H1 (cell line): ENCODE results near the gene SMCO1. TPM values are rescaled to one million over a fixed set of nuclear protein-coding genes. Genes with fewer than 3 reads are reported as not detected.

Experiments used
- CTCF ChIA-PET: fragments of 300-600 bp; sonication (Branson Sonifier 250); formaldehyde crosslinking; loops from one replicate; lab custom pipeline; 2021; ENCODE audit not compliant: partially characterized antibody; lab: Charles Lee
- POLR2A ChIA-PET: fragments of 300-600 bp; sonication (Branson Sonifier 250); formaldehyde crosslinking; loops from one replicate; lab custom pipeline; 2021; ENCODE audit warnings: inconsistent platforms; ENCODE audit not compliant: partially characterized antibody; lab: Charles Lee
- DNase-seq, 2 experiments: peaks; one replicate each; pipeline versions ENCODE4 v3.0.0 to v3.0.0-alpha.2; 2010 to 2022; ENCODE audit warnings: low spot score in 2 of 2, low read depth in 1 of 2, mixed read lengths in 1 of 2
- FAIRE-seq: peaks from 2 replicates; lab custom pipeline; 2011; peaks lifted over from hg19 to GRCh38; lab: Jason Lieb, UNC
- H2AFZ ChIP-seq: 2 replicates; pipeline ENCODE4 v1.8.1; 2012; ENCODE audit warnings: low read length, inconsistent platforms
- H2AK5ac ChIP-seq: 2 replicates; pipeline ENCODE4 v1.6.1; 2013; ENCODE audit warnings: low read depth, low read length
- H2BK120ac ChIP-seq: replicated peaks from 2 replicates; pipeline ENCODE3; 2013; ENCODE audit warnings: low read depth, low read length, inconsistent platforms
- H2BK12ac ChIP-seq: 2 replicates; pipeline ENCODE4 v1.6.1; 2013; ENCODE audit warnings: low read depth, low read length
- H2BK15ac ChIP-seq: 2 replicates; pipeline ENCODE4 v1.6.1; 2013; ENCODE audit warnings: low read length
- H2BK20ac ChIP-seq: 2 replicates; pipeline ENCODE4 v1.6.1; 2013; ENCODE audit warnings: low read length
- H2BK5ac ChIP-seq: 2 replicates; pipeline ENCODE4 v1.6.1; 2013; ENCODE audit warnings: low read depth, low read length
- H3K14ac ChIP-seq: 2 replicates; pipeline ENCODE4 v1.6.1; 2013; ENCODE audit warnings: inconsistent platforms; ENCODE audit not compliant: insufficient read length
- H3K18ac ChIP-seq: 2 replicates; pipeline ENCODE4 v1.6.1; 2013; ENCODE audit warnings: low read length; ENCODE audit errors: extremely low read depth
- H3K23ac ChIP-seq: 2 replicates; pipeline ENCODE4 v1.6.1; 2013; ENCODE audit warnings: inconsistent platforms; ENCODE audit not compliant: insufficient read length
- H3K23me2 ChIP-seq: 2 replicates; pipeline ENCODE4 v1.6.1; 2013; ENCODE audit warnings: low read depth, low read length
- H3K27ac ChIP-seq: 2 replicates; pipeline ENCODE4 v1.6.1; 2011; ENCODE audit warnings: low read depth, low read length, inconsistent platforms
- H3K27me3 ChIP-seq, 4 experiments: replicated peaks in 1 of 4; 1 replicate in 1 of 4; 2 replicates in 3 of 4; pipeline versions ENCODE4 v1.6.1 to v1.8.1; 2011 to 2013; ENCODE audit warnings: low read length in 3 of 4, mild to moderate bottlenecking in 3 of 4, inconsistent platforms in 2 of 4, mixed read lengths in 2 of 4, moderate library complexity in 1 of 4; ENCODE audit not compliant: control insufficient read depth in 3 of 4, insufficient read depth in 3 of 4; ENCODE audit errors: extremely low read depth in 1 of 4
- H3K36me3 ChIP-seq, 4 experiments: 2 replicates each; pipeline versions ENCODE4 v1.6.1 to v1.8.1; 2011 to 2013; ENCODE audit warnings: mild to moderate bottlenecking in 4 of 4, low read length in 3 of 4, moderate library complexity in 2 of 4, control low read depth in 1 of 4, inconsistent platforms in 1 of 4; ENCODE audit not compliant: insufficient read depth in 4 of 4, control insufficient read depth in 2 of 4
- H3K4ac ChIP-seq: replicated peaks from 2 replicates; pipeline ENCODE3; 2013; ENCODE audit warnings: low read length, low read depth, mixed read lengths, inconsistent platforms; ENCODE audit not compliant: insufficient read length
- H3K4me1 ChIP-seq, 4 experiments: replicated peaks in 1 of 4; 1 replicate in 1 of 4; 2 replicates in 3 of 4; pipeline versions ENCODE4 v1.6.1 to v1.8.1; 2011 to 2013; ENCODE audit warnings: low read length in 3 of 4, inconsistent platforms in 2 of 4, mixed read lengths in 1 of 4; ENCODE audit not compliant: insufficient read depth in 4 of 4, control insufficient read depth in 3 of 4
- H3K4me2 ChIP-seq, 2 experiments: 2 replicates each; pipeline versions ENCODE4 v1.6.1 to v1.8.1; 2011 to 2013; ENCODE audit warnings: low read depth in 2 of 2, low read length in 2 of 2, control low read depth in 1 of 2, inconsistent platforms in 1 of 2, mild to moderate bottlenecking in 1 of 2; ENCODE audit not compliant: insufficient read depth in 1 of 2
- H3K4me3 ChIP-seq, 4 experiments: fragments of 200-600, 300-600 bp in 1 of 4; sonication (generic), shearing (Covaris generic), sonication (Bioruptor Twin) in 1 of 4; 2 replicates each; pipeline versions ENCODE4 v1.5.1 to v1.8.1; 2011 to 2016; ENCODE audit warnings: low read length in 4 of 4, low read depth in 3 of 4, control low read depth in 2 of 4, inconsistent platforms in 2 of 4, mild to moderate bottlenecking in 2 of 4, mixed read lengths in 1 of 4, moderate library complexity in 1 of 4; ENCODE audit not compliant: insufficient read depth in 2 of 4; ENCODE audit errors: extremely low read depth in 1 of 4
- H3K56ac ChIP-seq: replicated peaks from 2 replicates; pipeline ENCODE3; 2013; ENCODE audit warnings: low read depth, mild to moderate bottlenecking, mixed read lengths, low read length, inconsistent platforms; ENCODE audit not compliant: insufficient read length
- H3K79me1 ChIP-seq: 2 replicates; pipeline ENCODE4 v1.6.1; 2013; ENCODE audit warnings: low read depth, low read length, control low read depth
- H3K79me2 ChIP-seq, 2 experiments: 2 replicates each; pipeline versions ENCODE4 v1.6.1 to v1.8.1; 2012 to 2013; ENCODE audit warnings: low read length in 2 of 2, mild to moderate bottlenecking in 2 of 2, inconsistent platforms in 1 of 2; ENCODE audit not compliant: insufficient read depth in 2 of 2, control insufficient read depth in 1 of 2
- H3K9ac ChIP-seq, 4 experiments: replicated peaks in 1 of 4; 1 replicate in 1 of 4; 2 replicates in 3 of 4; pipeline versions ENCODE4 v1.6.1 to v1.8.1; 2011 to 2013; ENCODE audit warnings: low read depth in 3 of 4, low read length in 3 of 4, control low read depth in 2 of 4, mild to moderate bottlenecking in 2 of 4, moderate library complexity in 2 of 4, inconsistent platforms in 1 of 4; ENCODE audit errors: extremely low read depth in 1 of 4
- H3K9me3 ChIP-seq, 2 experiments: 2 replicates each; pipeline versions ENCODE4 v1.6.1 to v1.8.1; 2012 to 2013; ENCODE audit warnings: mild to moderate bottlenecking in 2 of 2, moderate library complexity in 2 of 2, control low read depth in 1 of 2, inconsistent platforms in 1 of 2, low read depth in 1 of 2, low read length in 1 of 2, mixed read lengths in 1 of 2; ENCODE audit not compliant: insufficient read depth in 2 of 2
- H4K20me1 ChIP-seq, 2 experiments: replicated peaks in 1 of 2; 2 replicates each; pipeline versions ENCODE3 to v1.8.1; 2011 to 2013; ENCODE audit warnings: inconsistent platforms in 2 of 2, low read length in 2 of 2, mild to moderate bottlenecking in 1 of 2; ENCODE audit not compliant: insufficient read depth in 2 of 2, control insufficient read depth in 1 of 2
- H4K5ac ChIP-seq: 2 replicates; pipeline ENCODE4 v1.6.1; 2013; ENCODE audit warnings: low read length, low read depth, mixed read lengths, inconsistent platforms; ENCODE audit not compliant: insufficient read length
- H4K8ac ChIP-seq: 2 replicates; pipeline ENCODE4 v1.8.0; 2013; ENCODE audit warnings: mild to moderate bottlenecking, moderate library complexity, low read length, inconsistent platforms; ENCODE audit not compliant: insufficient read depth; ENCODE audit errors: extremely low read depth
- H4K91ac ChIP-seq: replicated peaks from 2 replicates; pipeline ENCODE3; 2013; ENCODE audit warnings: low read length, mixed read lengths, inconsistent platforms; ENCODE audit not compliant: insufficient read length
- BACH1 ChIP-seq: IDR thresholded peaks from 2 replicates; pipeline ENCODE4 v1.6.1; 2012; ENCODE audit warnings: low read length, improper control_type of control experiment
- CBX8 ChIP-seq: fragments of 300-800, 300-1000 bp; sonication (generic); IDR thresholded peaks from 2 replicates; pipeline ENCODE4 v1.7.1; 2016; ENCODE audit warnings: low read depth, low read length, borderline replicate concordance
- CEBPB ChIP-seq: IDR thresholded peaks from 2 replicates; pipeline ENCODE4 v1.6.1; 2012; ENCODE audit warnings: low read depth, low read length
- CHD2 ChIP-seq: IDR thresholded peaks from 2 replicates; pipeline ENCODE4 v1.6.1; 2012; ENCODE audit warnings: low read length, improper control_type of control experiment
- EZH2 ChIP-seq: fragments of 200-600 bp; sonication (generic); IDR thresholded peaks from 2 replicates; pipeline ENCODE4 v1.7.1; 2012; ENCODE audit warnings: low read depth, mild to moderate bottlenecking, moderate library complexity, low read length, inconsistent platforms; ENCODE audit not compliant: severe bottlenecking
- HDAC2 ChIP-seq, 2 experiments: fragments of 300-600 bp in 1 of 2; sonication (generic) in 1 of 2; IDR thresholded peaks; 2 replicates each; pipeline ENCODE4 v1.6.1; 2011 to 2012; ENCODE audit warnings: low read depth in 2 of 2, low read length in 2 of 2, mild to moderate bottlenecking in 2 of 2, moderate library complexity in 2 of 2, borderline replicate concordance in 1 of 2, inconsistent platforms in 1 of 2
- KDM5A ChIP-seq: fragments of 200-600 bp; IDR thresholded peaks from 2 replicates; pipeline ENCODE4 v1.7.1; 2012; ENCODE audit warnings: mild to moderate bottlenecking, low read length, inconsistent platforms, mixed read lengths
- POLR2A ChIP-seq, 2 experiments: IDR thresholded peaks; 1 replicate in 1 of 2; 2 replicates in 1 of 2; pipeline ENCODE4 v1.6.1; 2011; ENCODE audit warnings: low read depth in 2 of 2, low read length in 2 of 2, mild to moderate bottlenecking in 2 of 2; ENCODE audit errors: control extremely low read depth in 1 of 2
- SUZ12 ChIP-seq: fragments of 200-600 bp; sonication (generic); IDR thresholded peaks from 2 replicates; pipeline ENCODE4 v1.6.1; 2012; ENCODE audit warnings: mild to moderate bottlenecking, inconsistent platforms, low read length, moderate library complexity, mixed read lengths
- TAF7 ChIP-seq: optimal IDR thresholded peaks from 2 replicates; pipeline ENCODE3; 2011; ENCODE audit warnings: low read depth, mild to moderate bottlenecking, inconsistent platforms, low read length, moderate library complexity, borderline replicate concordance
- TBP ChIP-seq: IDR thresholded peaks from 2 replicates; pipeline ENCODE4 v1.6.1; 2011; ENCODE audit warnings: low read depth, low read length, improper control_type of control experiment
- WGBS, 2 experiments: shearing (Covaris generic) in 1 of 2; methylation state at CpG; one replicate each; pipeline versions ENCODE4 v1.1.6 to v1.1.7; 2013 to 2015; ENCODE audit warnings: low lambda C conversion rate in 2 of 2, mixed read lengths in 2 of 2, inconsistent platforms in 1 of 2, low coverage in 1 of 2, missing lambda C conversion rate in 1 of 2; ENCODE audit not compliant: insufficient replicate concordance in 2 of 2, insufficient coverage in 1 of 2, insufficient read length in 1 of 2; ENCODE audit errors: extremely low coverage in 1 of 2, missing lambda C conversion rate in 1 of 2; 5-methylcytosine and 5-hydroxymethylcytosine counted together
- polyA plus RNA-seq, 7 experiments: library from polyadenylated mRNA; depleted of rRNA in 3 of 7; stranded (reverse) in 5 of 7; unstranded in 2 of 7; fragments of >200 nt in 5 of 7; fragments of 200-250 nt in 2 of 7; gene quantifications; 1 replicate in 5 of 7; 2 replicates in 1 of 7; 4 replicates in 1 of 7; pipeline versions ENCODE4 v1.2.1 to v1.2.3, GENCODE V29; 2011 to 2013; ENCODE audit warnings: missing spikeins in 2 of 7, mixed read lengths in 2 of 7
- total RNA-seq: library from RNA; stranded (reverse); fragmentation: NEBNext Ultra II Directional; extraction: Animal tissue kit (Norgen Biotek cat#: 25700); gene quantifications from 2 replicates; pipeline ENCODE4 v1.2.1, GENCODE V29; 2021

Gene SMCO1
- total and polyA plus RNA-seq, 2 of the 8 experiments (the other 6 are each of a cell fraction or from before 2014, with no cell fraction given): 0.03 TPM; not detected in 1

DNA sequence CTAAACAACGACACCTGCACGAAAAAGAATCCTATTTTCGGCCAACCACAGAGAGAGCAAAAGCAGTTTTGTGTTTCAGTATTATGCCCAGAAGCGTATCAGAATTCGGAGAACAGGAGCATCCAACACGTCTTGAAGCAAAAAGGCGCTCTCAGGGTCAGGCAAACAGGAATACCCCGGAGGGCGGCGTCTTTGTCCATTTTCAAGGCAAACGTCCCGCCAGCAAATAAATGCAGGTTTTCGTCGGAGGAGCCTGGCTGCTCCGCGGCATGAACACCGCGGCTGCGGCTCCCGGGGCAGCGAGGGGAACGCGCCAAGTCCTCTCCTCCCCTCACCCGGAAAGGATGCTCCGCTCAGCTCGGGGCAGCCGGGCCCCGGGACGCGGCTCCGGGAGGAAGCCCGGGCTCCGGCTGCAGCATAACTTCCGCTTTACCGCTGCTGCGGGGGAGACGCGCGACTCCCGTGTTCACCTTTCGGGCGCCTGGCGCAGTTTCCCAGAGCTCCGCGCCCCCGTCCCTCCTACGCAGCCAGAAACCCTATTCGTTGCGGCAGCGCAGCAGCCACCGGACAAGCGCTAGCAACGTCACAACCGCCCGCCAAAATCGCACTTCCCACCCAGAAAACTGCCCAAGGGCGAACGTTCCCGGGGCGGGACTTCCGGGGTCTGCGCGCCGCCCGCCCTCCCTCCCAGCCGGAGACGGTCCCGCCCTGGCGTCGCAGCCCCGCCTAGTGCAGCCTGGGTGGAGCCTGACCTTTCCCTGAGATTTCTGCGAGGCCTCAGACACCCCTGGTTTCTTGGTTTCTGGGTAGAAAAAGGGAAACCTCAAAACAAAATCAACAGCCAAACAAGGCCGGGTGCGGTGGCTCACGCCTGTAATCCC, 11.7 kb downstream of the SMCO1 start, which contains the start of gene RNF168:
Gene RNF168, minus strand, starts transcription at position 573 of the 881 bp plus-strand sequence. CDS start 595 bp downstream, outside the sequence.
- H2AFZ ChIP-seq: no peak within 1 kb of the TSS; the same call in 1 of the 2 replicates
- peak within 1 kb of the TSS; percentile 89 to 91 for H3K4me2 ChIP-seq
- H2AK5ac ChIP-seq: peak within 1 kb of the TSS; percentile 94; the same call in 1 of the 2 replicates
- H3K4me3 ChIP-seq: peak within 1 kb of the TSS; percentile 92 to 99 (median 98)
- no peaks in the 10 kb centered on the region for H3K9me3 ChIP-seq
- H3K27me3 ChIP-seq: no peaks in the 10 kb centered on the region
- H3K27ac ChIP-seq: peak within 1 kb of the TSS; percentile 61
- DNase-seq (peak; percentile 87 to 92), FAIRE-seq (no peak)
- peaks cover 7% of the 10 kb centered on the region; the same call in 1 of the 2 replicates for H3K79me1 ChIP-seq
- H4K91ac ChIP-seq: peak within 1 kb of the TSS; percentile 85
- peak within 1 kb of the TSS; percentile 66 to 93 (median 77) for H3K9ac ChIP-seq
- peaks cover 0 to 7% (median 3%) of the 10 kb centered on the region in 4 experiments; a peak in 5 of 7 replicates for H3K4me1 ChIP-seq
- ChIA-PET CTCF (interaction anchor here (1.2 to 1.5 kb wide), 3 partner anchors 9 to 106 kb away, joined by 3 to 4 read pairs (median 3); no protein-coding TSS in a partner anchor), POLR2A (interaction anchor here (1.2 to 2.3 kb wide), 3 partner anchors 14 to 275 kb away, joined by 3 to 7 read pairs (median 3); no protein-coding TSS in a partner anchor)
- 0 out of 2 replicates have a peak within 1 kb of the TSS, but pooled peaks have one; percentile 41 for H3K18ac ChIP-seq
- H2BK12ac ChIP-seq: peak within 1 kb of the TSS; percentile 88
- peaks cover 14% of the 10 kb centered on the region for H3K23me2 ChIP-seq
- H2BK20ac ChIP-seq: no peak within 1 kb of the TSS
- H4K20me1 ChIP-seq: peaks cover 2 to 6% of the 10 kb centered on the region in 2 experiments
- H3K23ac ChIP-seq: peak within 1 kb of the TSS; percentile 77
- WGBS, 2 experiments: 1% methylated on average over 47 of the region's 75 CpGs; no CpG with 5 or more reads in 1 of the 2 experiments
- H3K56ac ChIP-seq: peak within 1 kb of the TSS; percentile 83
- H3K14ac ChIP-seq: peak within 1 kb of the TSS; percentile 72
- peak within 1 kb of the TSS; percentile 92 for H2BK5ac ChIP-seq
- H4K8ac ChIP-seq: peak within 1 kb of the TSS; percentile 89; the same call in 1 of the 2 replicates
- H4K5ac ChIP-seq: peak within 1 kb of the TSS; percentile 60
- H2BK120ac ChIP-seq: peak within 1 kb of the TSS; percentile 57
- 0 out of 8 replicates have a peak, but pooled peaks cover 0 to 2% (median 0%) of the 10 kb centered on the region in 4 experiments for H3K36me3 ChIP-seq
- H3K4ac ChIP-seq: peak within 1 kb of the TSS; percentile 57
- no peak within 1 kb of the TSS for H2BK15ac ChIP-seq
- H3K79me2 ChIP-seq: peaks cover 31 to 46% of the 10 kb centered on the region in 2 experiments
- TF ChIP-seq CHD2 (peak; percentile 16; the same call in 1 of the 2 replicates), TBP (peak; percentile 68), POLR2A (IDR thresholded peaks at IDR 0.05; ENCODE audit: control extremely low read depth in 1 of 2, low read depth in 2 of 2, low read length in 2 of 2) (peak; percentile 78 to 84), BACH1 (peak; percentile 61), CEBPB (no peak), CBX8 (no peak), HDAC2 (IDR thresholded peaks at IDR 0.05; ENCODE audit: borderline replicate concordance in 1 of 2, low read depth in 2 of 2, low read length in 2 of 2) (0 out of 4 replicates have a peak, but pooled peaks of 1 of the 2 experiments have one; percentile 11), TAF7 (peak; percentile 75), KDM5A (no peak), EZH2 (no peak), SUZ12 (no peak)
